ENCODE data around the gene PCED1B.

The PCED1B gene

GRCh38 chr12:47186246-47186645 lies 106.8 kb downstream of the PCED1B start:
- H3K36me3 ChIP-seq (ENCODE audit: low read depth): no peaks in the 10 kb centered on the region
- ATAC-seq (ENCODE audit: low read depth) (no peak), DNase-seq (ENCODE audit: low spot score) (no peak)
- no peaks in the 10 kb centered on the region for H3K9me3 ChIP-seq (ENCODE audit: severe bottlenecking)
- peaks cover 20% of the 10 kb centered on the region for H3K4me1 ChIP-seq (ENCODE audit: insufficient read depth, poor library complexity, severe bottlenecking)
- H3K27ac ChIP-seq (ENCODE audit: poor library complexity, severe bottlenecking): no peak overlapping the region
- H3K27me3 ChIP-seq (ENCODE audit: insufficient read depth, poor library complexity, severe bottlenecking): no peaks in the 10 kb centered on the region
- no peak for TF ChIP-seq CTCF (IDR thresholded peaks at IDR 0.05; ENCODE audit: poor library complexity, severe bottlenecking)
- no peak overlapping the region for H3K4me3 ChIP-seq (ENCODE audit: severe bottlenecking)

- H3K4me1 ChIP-seq (ENCODE audit: insufficient read depth, poor library complexity, severe bottlenecking): peaks cover 22% of the 10 kb centered on the region
- H3K27ac ChIP-seq (ENCODE audit: poor library complexity, severe bottlenecking): peak overlapping the region; percentile 16
- ATAC-seq (ENCODE audit: low read depth): no peak
- no peak for TF ChIP-seq CTCF (IDR thresholded peaks at IDR 0.05; ENCODE audit: poor library complexity, severe bottlenecking)
- no peak for DNase-seq (ENCODE audit: low spot score)
- H3K27me3 ChIP-seq (ENCODE audit: insufficient read depth, poor library complexity, severe bottlenecking): no peaks in the 10 kb centered on the region
- H3K9me3 ChIP-seq (ENCODE audit: severe bottlenecking): no peaks in the 10 kb centered on the region
- H3K4me3 ChIP-seq (ENCODE audit: severe bottlenecking): no peak overlapping the region
- no peaks in the 10 kb centered on the region for H3K36me3 ChIP-seq (ENCODE audit: low read depth)
Measured at GRCh38 chr12:47188576-47189441, 109.4 kb downstream of the PCED1B start.

GRCh38 chr12:47189728-47190127 lies 110.3 kb downstream of the PCED1B start:
- ATAC-seq (ENCODE audit: low read depth) (no peak), DNase-seq (ENCODE audit: low spot score) (no peak)
- Histone ChIP-seq H3K4me3 (ENCODE audit: severe bottlenecking) (no peak overlapping the region), H3K4me1 (ENCODE audit: insufficient read depth, poor library complexity, severe bottlenecking) (peaks cover 22% of the 10 kb centered on the region), H3K36me3 (ENCODE audit: low read depth) (no peaks in the 10 kb centered on the region), H3K27me3 (ENCODE audit: insufficient read depth, poor library complexity, severe bottlenecking) (no peaks in the 10 kb centered on the region), H3K9me3 (ENCODE audit: severe bottlenecking) (no peaks in the 10 kb centered on the region), H3K27ac (ENCODE audit: poor library complexity, severe bottlenecking) (peak overlapping the region; percentile 16)
- no peak for TF ChIP-seq CTCF (IDR thresholded peaks at IDR 0.05; ENCODE audit: poor library complexity, severe bottlenecking)

GRCh38 chr12:47190271-47190750 lies 110.9 kb downstream of the PCED1B start:
- TF ChIP-seq CTCF (IDR thresholded peaks at IDR 0.05; ENCODE audit: poor library complexity, severe bottlenecking): no peak
- no peaks in the 10 kb centered on the region for H3K36me3 ChIP-seq (ENCODE audit: low read depth)
- H3K27me3 ChIP-seq (ENCODE audit: insufficient read depth, poor library complexity, severe bottlenecking): no peaks in the 10 kb centered on the region
- ATAC-seq (ENCODE audit: low read depth) (peak; percentile 94), DNase-seq (ENCODE audit: low spot score) (no peak)
- H3K4me3 ChIP-seq (ENCODE audit: severe bottlenecking): no peak overlapping the region
- peak overlapping the region; percentile 16 for H3K27ac ChIP-seq (ENCODE audit: poor library complexity, severe bottlenecking)
- H3K4me1 ChIP-seq (ENCODE audit: insufficient read depth, poor library complexity, severe bottlenecking): peaks cover 16% of the 10 kb centered on the region
- no peaks in the 10 kb centered on the region for H3K9me3 ChIP-seq (ENCODE audit: severe bottlenecking)

- Histone ChIP-seq H3K27me3 (ENCODE audit: insufficient read depth, poor library complexity, severe bottlenecking) (no peaks in the 10 kb centered on the region), H3K9me3 (ENCODE audit: severe bottlenecking) (no peaks in the 10 kb centered on the region), H3K27ac (ENCODE audit: poor library complexity, severe bottlenecking) (peak overlapping the region; percentile 16), H3K36me3 (ENCODE audit: low read depth) (no peaks in the 10 kb centered on the region), H3K4me3 (ENCODE audit: severe bottlenecking) (no peak overlapping the region), H3K4me1 (ENCODE audit: insufficient read depth, poor library complexity, severe bottlenecking) (peaks cover 15% of the 10 kb centered on the region)
- DNase-seq (ENCODE audit: low spot score) (no peak), ATAC-seq (ENCODE audit: low read depth) (no peak)
- no peak for TF ChIP-seq CTCF (IDR thresholded peaks at IDR 0.05; ENCODE audit: poor library complexity, severe bottlenecking)
Measured at GRCh38 chr12:47190905-47191304, 111.5 kb downstream of the PCED1B start.

Measured in RWPE2 (cell line).